Ishikawa (cell line): ENCODE results near the gene CEACAM20.

ENCODE experiments used
- CEBPB ChIP-seq: IDR thresholded peaks from 2 replicates; pipeline ENCODE4 v1.6.1; 2012
- CREB1 ChIP-seq: IDR thresholded peaks from 2 replicates; pipeline ENCODE4 v1.6.1; 2012; ENCODE audit warnings: low read depth
- EGR1 ChIP-seq: IDR thresholded peaks from 2 replicates; pipeline ENCODE4 v1.6.1; 2012
- EP300 ChIP-seq: IDR thresholded peaks from 2 replicates; pipeline ENCODE4 v1.6.1; 2012; ENCODE audit warnings: borderline replicate concordance
- FOXM1 ChIP-seq: IDR thresholded peaks from 2 replicates; pipeline ENCODE4 v1.6.1; 2012; ENCODE audit warnings: low read depth, borderline replicate concordance
- NFIC ChIP-seq: IDR thresholded peaks from 2 replicates; pipeline ENCODE4 v1.6.1; 2012
- RAD21 ChIP-seq: IDR thresholded peaks from 2 replicates; pipeline ENCODE4 v1.6.1; 2012; ENCODE audit warnings: low read depth
- TAF1 ChIP-seq: IDR thresholded peaks from 2 replicates; pipeline ENCODE4 v1.6.1; 2012; ENCODE audit warnings: low read depth, mild to moderate bottlenecking
- TCF12 ChIP-seq: IDR thresholded peaks from 2 replicates; pipeline ENCODE4 v1.6.1; 2012; ENCODE audit warnings: low read depth
- TEAD4 ChIP-seq: IDR thresholded peaks from 2 replicates; pipeline ENCODE4 v1.6.1; 2012
- USF1 ChIP-seq: IDR thresholded peaks from 2 replicates; pipeline ENCODE4 v1.6.1; 2012
- YY1 ChIP-seq: IDR thresholded peaks from 2 replicates; pipeline ENCODE4 v1.6.1; 2012; ENCODE audit warnings: low read depth
- ZBTB7A ChIP-seq: IDR thresholded peaks from 2 replicates; pipeline ENCODE4 v1.6.1; 2012; ENCODE audit warnings: low read depth
- TF ChIP-seq, protein P1 (sequence below): IDR thresholded peaks from 2 replicates; pipeline ENCODE4 v1.6.1; 2012; ENCODE audit warnings: low read depth, mild to moderate bottlenecking
- TF ChIP-seq, protein P2 (sequence below): IDR thresholded peaks from 2 replicates; pipeline ENCODE4 v1.6.1; 2012

Gene CEACAM20

GRCh38 chr19:44557933-44558332 lies 28.5 kb upstream of the CEACAM20 start:
- TF ChIP-seq USF1 (no peak), TAF1 (no peak), TCF12 (no peak), ZBTB7A (no peak), CREB1 (no peak), NFIC (no peak), EP300 (no peak), TEAD4 (no peak)

DNA sequence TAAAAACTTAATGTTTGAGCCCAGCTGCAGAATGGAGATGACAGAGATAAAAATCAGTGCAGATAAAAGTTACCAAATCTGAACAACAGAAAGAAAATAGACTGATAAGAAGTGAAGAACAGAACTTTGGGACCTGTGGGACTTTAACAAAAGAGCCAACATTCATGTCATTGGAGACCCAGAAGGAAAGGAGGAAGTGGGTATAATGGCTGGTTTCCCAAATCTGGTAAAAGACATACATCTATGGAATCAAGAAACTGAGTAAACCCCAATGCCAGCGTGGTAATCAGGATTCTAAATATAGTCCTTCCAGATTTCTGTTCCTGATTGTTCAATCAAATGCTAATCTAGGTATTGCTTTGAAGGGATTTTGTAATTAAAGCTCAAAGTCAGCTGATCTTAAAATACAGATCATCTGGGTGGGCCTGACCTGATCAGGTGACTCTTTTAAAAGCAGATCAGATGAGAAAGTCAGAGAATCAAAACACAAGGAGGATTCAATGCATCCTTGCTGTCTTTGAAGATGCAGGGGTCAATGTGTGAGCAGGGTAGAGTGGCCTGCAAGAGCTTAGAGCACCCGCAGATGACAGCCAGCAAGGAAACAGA lies 25.3 kb upstream of the CEACAM20 start:
- no peak for TF ChIP-seq NFIC
- TF ChIP-seq YY1, result no peak
- no peak for TF ChIP-seq FOXM1
- no peak for TF ChIP-seq EGR1
- TF ChIP-seq ZBTB7A, result no peak
- no peak for TF ChIP-seq TAF1
- no peak for TF ChIP-seq TCF12
- no peak for TF ChIP-seq RAD21
- TF ChIP-seq, protein P1, sequence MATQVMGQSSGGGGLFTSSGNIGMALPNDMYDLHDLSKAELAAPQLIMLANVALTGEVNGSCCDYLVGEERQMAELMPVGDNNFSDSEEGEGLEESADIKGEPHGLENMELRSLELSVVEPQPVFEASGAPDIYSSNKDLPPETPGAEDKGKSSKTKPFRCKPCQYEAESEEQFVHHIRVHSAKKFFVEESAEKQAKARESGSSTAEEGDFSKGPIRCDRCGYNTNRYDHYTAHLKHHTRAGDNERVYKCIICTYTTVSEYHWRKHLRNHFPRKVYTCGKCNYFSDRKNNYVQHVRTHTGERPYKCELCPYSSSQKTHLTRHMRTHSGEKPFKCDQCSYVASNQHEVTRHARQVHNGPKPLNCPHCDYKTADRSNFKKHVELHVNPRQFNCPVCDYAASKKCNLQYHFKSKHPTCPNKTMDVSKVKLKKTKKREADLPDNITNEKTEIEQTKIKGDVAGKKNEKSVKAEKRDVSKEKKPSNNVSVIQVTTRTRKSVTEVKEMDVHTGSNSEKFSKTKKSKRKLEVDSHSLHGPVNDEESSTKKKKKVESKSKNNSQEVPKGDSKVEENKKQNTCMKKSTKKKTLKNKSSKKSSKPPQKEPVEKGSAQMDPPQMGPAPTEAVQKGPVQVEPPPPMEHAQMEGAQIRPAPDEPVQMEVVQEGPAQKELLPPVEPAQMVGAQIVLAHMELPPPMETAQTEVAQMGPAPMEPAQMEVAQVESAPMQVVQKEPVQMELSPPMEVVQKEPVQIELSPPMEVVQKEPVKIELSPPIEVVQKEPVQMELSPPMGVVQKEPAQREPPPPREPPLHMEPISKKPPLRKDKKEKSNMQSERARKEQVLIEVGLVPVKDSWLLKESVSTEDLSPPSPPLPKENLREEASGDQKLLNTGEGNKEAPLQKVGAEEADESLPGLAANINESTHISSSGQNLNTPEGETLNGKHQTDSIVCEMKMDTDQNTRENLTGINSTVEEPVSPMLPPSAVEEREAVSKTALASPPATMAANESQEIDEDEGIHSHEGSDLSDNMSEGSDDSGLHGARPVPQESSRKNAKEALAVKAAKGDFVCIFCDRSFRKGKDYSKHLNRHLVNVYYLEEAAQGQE, result no peak
- no peak for TF ChIP-seq CREB1

DNA sequence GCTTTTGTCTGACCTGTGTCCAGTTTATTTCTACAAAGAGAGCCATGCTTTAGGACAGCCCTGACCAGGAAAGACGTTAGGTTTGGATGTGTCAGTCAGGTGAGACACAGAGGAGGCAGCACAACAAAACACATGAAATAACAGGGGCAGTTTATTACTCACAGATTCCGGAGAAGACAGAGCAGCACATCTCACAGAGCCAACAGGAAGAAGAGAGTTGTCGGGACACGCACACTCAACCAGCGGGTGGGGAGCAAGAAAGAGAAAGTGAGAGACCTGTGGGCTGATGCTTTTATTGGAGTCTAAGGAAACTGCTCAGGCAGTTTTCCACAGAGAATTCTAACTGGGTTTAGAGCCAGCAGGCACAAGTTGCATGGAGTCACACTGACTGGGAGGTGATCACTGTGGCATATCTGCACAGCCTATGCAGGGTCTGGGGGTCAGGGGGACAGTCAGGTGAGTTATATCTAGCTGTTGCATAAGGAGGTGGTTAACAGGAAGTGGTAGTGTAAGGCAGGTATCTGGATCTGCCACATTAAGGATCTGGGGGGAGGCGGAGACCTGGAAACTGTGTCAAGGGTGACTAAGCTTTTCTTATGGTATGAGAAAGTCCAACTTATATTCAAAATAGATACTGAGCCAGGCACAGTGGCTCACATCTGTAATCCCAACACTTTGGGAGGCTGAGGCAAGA lies 24.1 kb upstream of the CEACAM20 start:
- TF ChIP-seq FOXM1 (no peak), YY1 (no peak), CEBPB (no peak), EP300 (no peak), USF1 (no peak), TAF1 (no peak), TEAD4 (no peak), ZBTB7A (no peak), EGR1 (no peak), CREB1 (no peak), NFIC (no peak), RAD21 (no peak), TCF12 (no peak)
- TF ChIP-seq, protein P2, sequence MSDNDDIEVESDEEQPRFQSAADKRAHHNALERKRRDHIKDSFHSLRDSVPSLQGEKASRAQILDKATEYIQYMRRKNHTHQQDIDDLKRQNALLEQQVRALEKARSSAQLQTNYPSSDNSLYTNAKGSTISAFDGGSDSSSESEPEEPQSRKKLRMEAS, result no peak
- TF ChIP-seq, protein P1, result no peak

- TF ChIP-seq, protein P2, result no peak
- TF ChIP-seq CREB1, result no peak
- no peak for TF ChIP-seq TAF1
- TF ChIP-seq RAD21, result peak; percentile 58
- TF ChIP-seq TCF12, result no peak
These were observed 22.8 kb upstream of the CEACAM20 start for GRCh38 chr19:44552324-44552723.

DNA sequence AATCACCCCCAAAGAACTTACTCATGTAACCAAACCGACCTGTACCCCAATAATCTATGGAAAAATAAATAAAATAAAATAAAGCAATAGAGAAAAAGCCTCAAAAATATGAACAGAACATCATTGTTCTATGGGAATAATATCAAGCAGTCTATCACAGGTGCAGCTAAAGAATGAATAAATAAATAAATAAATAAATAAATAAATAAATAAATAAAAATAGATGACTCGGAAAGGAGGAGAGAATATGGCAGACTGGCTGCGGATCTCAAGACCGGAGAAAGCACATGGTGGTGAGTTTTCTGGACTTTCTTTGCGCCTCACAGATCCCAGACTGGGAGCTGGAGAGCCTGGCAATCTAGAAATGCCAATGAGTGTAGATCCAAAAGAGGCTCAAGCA lies 22.4 kb upstream of the CEACAM20 start:
- TF ChIP-seq RAD21 (no peak), CEBPB (no peak), FOXM1 (no peak), NFIC (no peak), TAF1 (no peak), CREB1 (no peak), YY1 (no peak), TEAD4 (no peak), ZBTB7A (no peak), EP300 (no peak), TCF12 (no peak), USF1 (no peak), EGR1 (no peak)
- TF ChIP-seq, protein P1, result no peak
- TF ChIP-seq, protein P2, result no peak
